ENCODE results near the gene SLC25A30. TPM values are rescaled to one million over a fixed set of nuclear protein-coding genes. Genes with fewer than 3 reads are reported as not detected.
"Not testable (repeated sequence)": the region's sequence is repeated elsewhere in the genome, so short reads cannot be mapped to it uniquely, and the experiment has no call there.

The SLC25A30 gene
- polyA plus RNA-seq, 6 donors from 2014 or later, result 2.5 to 4.0 (median 3.1) TPM; not detected in 1

DNA sequence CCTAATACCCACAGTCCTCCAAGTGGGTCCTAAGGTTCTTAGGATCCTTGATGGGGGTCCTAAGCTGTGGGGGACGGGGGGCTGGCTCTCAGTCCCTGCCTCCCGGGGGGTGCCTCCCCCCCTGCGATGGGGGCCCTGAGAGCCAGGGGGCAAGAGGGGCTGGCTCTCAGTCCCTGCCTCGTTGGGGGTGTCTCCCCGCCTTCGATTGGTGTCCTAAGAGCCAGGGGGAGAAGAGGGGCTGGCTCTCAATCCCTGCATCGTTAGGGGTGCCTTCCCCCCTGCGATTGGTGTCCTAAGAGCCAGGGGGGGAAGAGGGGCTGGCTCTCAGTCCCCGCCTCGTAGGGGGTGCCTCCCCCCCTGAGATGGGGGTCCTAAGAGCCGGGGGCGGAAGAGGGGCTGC is 37.0 kb downstream of the SLC25A30 start:
- Mint-ChIP-seq H3K36me3 (peaks cover 5 to 7% of the 10 kb centered on the region in 2 donors), H3K9me3 (no peaks in the 10 kb centered on the region), H3K4me3 (no peak overlapping the region), H3K27ac (no peak overlapping the region), H3K4me1 (no peaks in the 10 kb centered on the region), H3K27me3 (no peaks in the 10 kb centered on the region)
- ATAC-seq (ENCODE audit: low read depth in 2 of 2), result no peak
- DNase-seq, result no peak

DNA sequence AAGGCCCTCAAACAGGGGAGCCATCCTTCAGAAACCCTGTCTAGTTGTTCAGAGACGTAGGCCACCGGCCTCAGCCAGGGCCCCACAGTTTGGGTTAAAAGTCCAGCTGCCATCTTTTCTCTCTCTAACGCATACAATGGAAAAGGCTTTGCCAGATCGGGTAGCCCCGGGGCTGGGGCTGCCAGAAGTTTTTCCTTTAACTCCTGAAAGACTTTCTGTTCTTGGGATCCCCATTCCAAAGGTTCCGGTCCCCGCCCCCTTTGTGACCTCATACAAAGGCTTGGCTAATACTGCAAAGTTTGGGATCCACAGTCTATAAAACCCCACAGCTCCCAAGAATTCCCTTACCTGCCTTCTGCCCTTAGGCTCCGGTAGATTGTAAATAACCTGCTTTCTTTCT is 37.5 kb downstream of the SLC25A30 start:
- not testable (repeated sequence) for H3K4me3 Mint-ChIP-seq; H3K27ac Mint-ChIP-seq; H3K9me3 Mint-ChIP-seq; H3K36me3 Mint-ChIP-seq; ATAC-seq (ENCODE audit: low read depth in 2 of 2); H3K4me1 Mint-ChIP-seq; DNase-seq; H3K27me3 Mint-ChIP-seq

DNA sequence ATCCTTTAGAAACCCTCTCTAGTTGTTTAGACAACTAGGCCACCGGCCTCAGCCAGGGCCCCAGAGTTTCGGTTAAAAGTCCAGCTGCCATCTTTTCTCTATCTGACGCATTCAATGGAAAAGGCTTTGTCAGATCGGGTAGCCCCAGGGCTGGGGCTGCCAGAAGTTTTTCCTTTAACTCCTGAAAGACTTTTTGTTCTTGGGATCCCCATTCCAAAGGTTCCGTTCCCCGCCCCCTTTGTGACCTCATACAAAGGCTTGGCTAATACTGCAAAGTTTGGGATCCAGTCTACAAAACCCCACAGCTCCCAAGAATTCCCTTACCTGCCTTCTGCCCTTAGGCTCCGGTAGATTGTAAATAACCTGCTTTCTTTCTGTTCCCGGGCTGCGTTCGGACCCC is 38.7 kb downstream of the SLC25A30 start:
- H3K4me1 Mint-ChIP-seq; H3K27ac Mint-ChIP-seq; H3K36me3 Mint-ChIP-seq; H3K9me3 Mint-ChIP-seq; H3K4me3 Mint-ChIP-seq; H3K27me3 Mint-ChIP-seq; ATAC-seq (ENCODE audit: low read depth in 2 of 2); DNase-seq: not testable (repeated sequence)

GRCh38 chr13:45378786-45379185 is 39.4 kb downstream of the SLC25A30 start:
- not testable (repeated sequence) for H3K36me3 Mint-ChIP-seq; H3K27ac Mint-ChIP-seq; ATAC-seq (ENCODE audit: low read depth in 2 of 2)

DNA sequence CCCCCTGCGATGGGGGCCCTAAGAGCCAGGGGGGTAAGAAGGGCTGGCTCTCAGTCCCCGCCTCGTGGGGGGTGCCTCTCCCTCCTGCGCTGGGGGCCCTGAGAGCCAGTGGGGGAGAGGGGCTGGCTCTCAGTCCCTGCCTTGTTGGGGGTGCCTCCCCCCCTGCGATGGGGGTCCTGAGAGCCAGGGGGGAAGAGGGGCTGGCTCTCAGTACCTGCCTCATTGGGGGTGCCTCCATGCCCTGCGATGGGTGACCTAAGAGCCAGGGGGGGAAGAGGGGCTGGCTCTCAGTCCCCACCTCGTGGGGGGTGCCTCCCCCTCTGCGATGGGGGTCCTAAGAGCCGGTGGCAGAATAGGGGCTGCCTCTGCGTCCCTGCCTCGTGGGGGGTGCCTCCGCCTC is 40.9 kb downstream of the SLC25A30 start:
- DNase-seq; H3K4me3 Mint-ChIP-seq; H3K9me3 Mint-ChIP-seq; H3K4me1 Mint-ChIP-seq; H3K36me3 Mint-ChIP-seq; ATAC-seq (ENCODE audit: low read depth in 2 of 2); H3K27ac Mint-ChIP-seq; H3K27me3 Mint-ChIP-seq: not testable (repeated sequence)

More at GRCh38 chr13:45378786-45379185, 39.4 kb downstream of the SLC25A30 start:
- H3K4me3 Mint-ChIP-seq, DNase-seq, H3K9me3 Mint-ChIP-seq, H3K27me3 Mint-ChIP-seq, H3K4me1 Mint-ChIP-seq: not testable (repeated sequence)

DNA sequence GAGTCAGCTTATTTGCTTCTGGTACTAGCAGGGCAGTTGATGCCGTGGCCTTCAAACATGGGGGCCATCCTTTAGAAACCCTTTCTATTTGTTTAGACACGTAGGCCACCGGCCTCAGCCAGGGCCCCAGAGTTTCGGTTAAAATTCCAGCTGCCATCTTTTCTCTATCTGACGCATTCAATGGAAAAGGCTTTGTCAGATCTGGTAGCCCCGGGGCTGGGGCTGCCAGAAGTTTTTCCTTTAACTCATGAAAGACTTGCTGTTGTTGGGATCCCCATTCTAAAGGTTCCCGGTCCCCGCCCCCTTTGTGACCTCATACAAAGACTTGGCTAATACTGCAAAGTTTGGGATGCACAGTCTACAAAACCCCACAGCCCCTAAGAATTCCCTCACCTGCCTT is 41.5 kb downstream of the SLC25A30 start:
- not testable (repeated sequence) for H3K36me3 Mint-ChIP-seq; ATAC-seq (ENCODE audit: low read depth in 2 of 2); H3K4me1 Mint-ChIP-seq; DNase-seq; H3K27me3 Mint-ChIP-seq; H3K9me3 Mint-ChIP-seq; H3K4me3 Mint-ChIP-seq
- peak overlapping the region in 1 of 6 donors; percentile 24 for H3K27ac Mint-ChIP-seq

GRCh38 chr13:45374917-45375316 is 43.3 kb downstream of the SLC25A30 start:
- Mint-ChIP-seq H3K27ac (peak overlapping the region in 1 of 6 donors; percentile 24), H3K4me1 (peaks cover 4 to 10% (median 7%) of the 10 kb centered on the region in 3 donors), H3K36me3 (no peaks in the 10 kb centered on the region), H3K27me3 (no peaks in the 10 kb centered on the region), H3K4me3 (no peak overlapping the region), H3K9me3 (no peaks in the 10 kb centered on the region)
- DNase-seq, result no peak
- ATAC-seq (ENCODE audit: low read depth in 2 of 2), result no peak

- H3K27me3 Mint-ChIP-seq, result no peaks in the 10 kb centered on the region
- DNase-seq (no peak), ATAC-seq (ENCODE audit: low read depth in 2 of 2) (no peak)
- no peaks in the 10 kb centered on the region for H3K9me3 Mint-ChIP-seq
- H3K36me3 Mint-ChIP-seq, result peaks cover 0 to 7% of the 10 kb centered on the region in 2 donors
- no peak overlapping the region for H3K4me3 Mint-ChIP-seq
- no peak overlapping the region for H3K27ac Mint-ChIP-seq
- H3K4me1 Mint-ChIP-seq, result peaks cover 17 to 21% (median 18%) of the 10 kb centered on the region in 3 donors
Measured at GRCh38 chr13:45373162-45373547, 45.0 kb downstream of the SLC25A30 start.

DNA sequence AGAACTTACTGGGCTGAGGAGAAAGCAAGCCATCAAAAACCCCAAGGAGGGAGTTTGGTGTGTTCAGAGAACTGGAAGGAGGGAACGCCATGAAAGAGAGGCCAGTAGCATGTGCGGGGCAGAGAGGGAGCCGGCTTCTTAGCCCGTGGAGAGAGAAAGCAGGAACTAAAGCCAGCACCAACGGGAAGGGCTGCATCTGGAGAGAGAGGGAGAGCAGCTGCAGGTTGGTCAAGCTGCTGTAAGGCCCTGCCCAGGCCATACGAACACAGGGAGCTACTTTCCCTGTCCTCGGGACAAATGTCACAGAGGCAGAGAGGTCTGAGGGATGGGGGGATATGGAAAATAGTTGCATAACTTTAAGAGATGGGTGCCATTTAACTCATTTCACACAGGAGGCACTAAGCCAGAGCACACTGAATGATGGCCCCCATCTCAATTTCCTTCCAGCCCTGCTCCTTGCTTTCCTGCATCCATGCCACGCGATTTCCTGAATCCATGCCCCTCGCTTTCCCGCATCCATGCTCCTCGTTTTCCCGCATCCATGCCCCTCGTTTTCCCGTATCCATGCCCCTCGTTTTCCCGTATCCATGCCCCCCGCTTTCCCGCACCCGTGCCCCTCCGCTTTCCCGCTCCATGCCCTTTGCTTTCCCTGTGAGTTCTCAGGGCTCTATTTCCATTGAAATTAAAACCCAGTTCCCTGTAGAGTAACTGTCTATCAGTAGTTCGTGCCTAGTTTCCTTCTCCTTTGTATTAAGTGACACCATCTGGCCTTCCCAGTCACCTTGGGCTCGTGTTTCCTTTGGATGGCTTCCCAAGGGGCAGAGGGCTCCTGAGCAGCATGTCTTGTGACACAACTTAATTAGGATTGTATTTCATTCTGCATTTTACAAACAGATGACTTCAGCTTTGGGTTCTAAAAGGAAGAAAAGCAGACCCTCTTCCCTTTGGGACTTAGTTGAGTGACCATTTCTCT is 45.7 kb downstream of the SLC25A30 start:
- no peak overlapping the region for H3K4me3 Mint-ChIP-seq
- no peaks in the 10 kb centered on the region for H3K27me3 Mint-ChIP-seq
- peaks cover 22 to 24% (median 24%) of the 10 kb centered on the region in 3 donors for H3K4me1 Mint-ChIP-seq
- no peak overlapping the region for H3K27ac Mint-ChIP-seq
- DNase-seq (no peak), ATAC-seq (ENCODE audit: low read depth in 2 of 2) (no peak)
- H3K36me3 Mint-ChIP-seq, result peaks cover 0 to 7% of the 10 kb centered on the region in 2 donors
- H3K9me3 Mint-ChIP-seq, result no peaks in the 10 kb centered on the region

DNA sequence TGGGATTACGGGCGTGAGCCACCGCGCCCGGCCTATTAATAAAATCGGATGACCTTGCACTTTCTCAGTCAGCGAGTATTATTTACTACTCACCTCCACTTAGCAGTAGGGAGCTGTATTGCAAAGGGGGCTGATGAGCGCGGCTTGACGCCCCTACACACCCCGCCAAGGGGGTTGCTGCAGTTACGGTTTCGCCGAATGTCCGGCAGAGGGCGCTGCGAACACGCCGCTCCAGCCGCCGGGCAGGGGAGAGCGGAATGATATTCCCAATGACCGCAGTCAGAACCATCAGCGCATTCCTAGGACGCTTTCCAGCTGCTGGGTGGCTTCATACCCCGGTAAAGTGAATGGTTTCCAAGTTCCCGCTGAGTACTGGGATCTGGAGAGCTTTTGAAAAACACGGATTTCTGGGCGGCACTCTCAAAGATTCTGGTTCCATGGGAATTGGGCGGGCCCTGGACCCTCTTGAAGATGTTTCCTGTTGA is 47.2 kb downstream of the SLC25A30 start:
- DNase-seq (peak; percentile 42), ATAC-seq (ENCODE audit: low read depth in 2 of 2) (peak in 1 of 2 donors; percentile 34)
- Mint-ChIP-seq H3K27me3 (no peaks in the 10 kb centered on the region), H3K27ac (peak overlapping the region in 1 of 6 donors; percentile 24), H3K4me3 (peak overlapping the region in 4 of 8 donors; percentile 7 to 56 (median 27)), H3K4me1 (peaks cover 27 to 34% (median 34%) of the 10 kb centered on the region in 3 donors), H3K9me3 (no peaks in the 10 kb centered on the region), H3K36me3 (peaks cover 0 to 7% of the 10 kb centered on the region in 2 donors)

- Mint-ChIP-seq H3K27ac (peak overlapping the region in 4 of 6 donors; percentile 24 to 97 (median 68)), H3K4me3 (peak overlapping the region in 5 of 8 donors; percentile 1 to 64 (median 2)), H3K27me3 (no peaks in the 10 kb centered on the region), H3K36me3 (peaks cover 0 to 9% of the 10 kb centered on the region in 2 donors), H3K9me3 (peaks cover 0 to 2% (median 0%) of the 10 kb centered on the region in 7 donors), H3K4me1 (peaks cover 27 to 34% (median 34%) of the 10 kb centered on the region in 3 donors)
- DNase-seq, result no peak
- no peak for ATAC-seq (ENCODE audit: low read depth in 2 of 2)
Measured at GRCh38 chr13:45369116-45369515, 49.1 kb downstream of the SLC25A30 start.

GRCh38 chr13:45368571-45368970 is 49.6 kb downstream of the SLC25A30 start:
- peak overlapping the region in 3 of 6 donors; percentile 84 to 93 (median 91) for H3K27ac Mint-ChIP-seq
- H3K4me1 Mint-ChIP-seq, result peaks cover 30 to 34% (median 34%) of the 10 kb centered on the region in 3 donors
- DNase-seq, result no peak
- peak overlapping the region in 5 of 8 donors; percentile 2 to 78 (median 37) for H3K4me3 Mint-ChIP-seq
- H3K36me3 Mint-ChIP-seq, result peaks cover 0 to 15% of the 10 kb centered on the region in 2 donors
- ATAC-seq (ENCODE audit: low read depth in 2 of 2), result no peak
- H3K9me3 Mint-ChIP-seq, result peaks cover 0 to 5% (median 5%) of the 10 kb centered on the region in 7 donors
- H3K27me3 Mint-ChIP-seq, result no peaks in the 10 kb centered on the region

- H3K36me3 Mint-ChIP-seq, result peaks cover 0 to 18% of the 10 kb centered on the region in 2 donors
- ATAC-seq (ENCODE audit: low read depth in 2 of 2) (no peak), DNase-seq (no peak)
- H3K27ac Mint-ChIP-seq, result peak overlapping the region; percentile 67 to 93 (median 86)
- H3K4me3 Mint-ChIP-seq, result peak overlapping the region in 5 of 8 donors; percentile 2 to 78 (median 66)
- peaks cover 32 to 34% (median 34%) of the 10 kb centered on the region in 3 donors for H3K4me1 Mint-ChIP-seq
- no peaks in the 10 kb centered on the region for H3K27me3 Mint-ChIP-seq
- H3K9me3 Mint-ChIP-seq, result peaks cover 0 to 7% (median 5%) of the 10 kb centered on the region in 7 donors
Measured at GRCh38 chr13:45368005-45368404, 50.2 kb downstream of the SLC25A30 start.

Data from naive B cell (primary cell).